Measurements from ENCODE around the gene PDLIM5.
"Not testable (repeated sequence)": the region's sequence is repeated elsewhere in the genome, so short reads cannot be mapped to it uniquely, and the experiment has no call there.

PDLIM5 gene

GRCh38 chr4:94530073-94530472 lies 78.3 kb downstream of the PDLIM5 start:
- no peak for DNase-seq (ENCODE audit: low spot score)

GRCh38 chr4:94531991-94532789 lies 80.4 kb downstream of the PDLIM5 start:
- DNase-seq (ENCODE audit: low spot score), result no peak

GRCh38 chr4:94533405-94534223 lies 81.9 kb downstream of the PDLIM5 start:
- no peak for DNase-seq (ENCODE audit: low spot score)

- DNase-seq (ENCODE audit: low spot score), result no peak
Measured at GRCh38 chr4:94534401-94535312, 82.9 kb downstream of the PDLIM5 start.

- DNase-seq (ENCODE audit: low spot score), result no peak
Measured at GRCh38 chr4:94536049-94536448, 84.3 kb downstream of the PDLIM5 start.

GRCh38 chr4:94536649-94537469 lies 85.1 kb downstream of the PDLIM5 start:
- DNase-seq (ENCODE audit: low spot score), result no peak

GRCh38 chr4:94537921-94538628 lies 86.3 kb downstream of the PDLIM5 start:
- no peak for DNase-seq (ENCODE audit: low spot score)

- no peak for DNase-seq (ENCODE audit: low spot score)
Measured at GRCh38 chr4:94540476-94540875, 88.7 kb downstream of the PDLIM5 start.

GRCh38 chr4:94544811-94545210 lies 93.1 kb downstream of the PDLIM5 start:
- DNase-seq (ENCODE audit: low spot score), result no peak

GRCh38 chr4:94545296-94545695 lies 93.6 kb downstream of the PDLIM5 start:
- DNase-seq (ENCODE audit: low spot score), result no peak

GRCh38 chr4:94546949-94547348 lies 95.2 kb downstream of the PDLIM5 start:
- DNase-seq (ENCODE audit: low spot score), result no peak

- no peak for DNase-seq (ENCODE audit: low spot score)
Measured at GRCh38 chr4:94548571-94548970, 96.8 kb downstream of the PDLIM5 start.

- DNase-seq (ENCODE audit: low spot score), result no peak
Measured at GRCh38 chr4:94550352-94550751, 98.6 kb downstream of the PDLIM5 start.

- no peak for DNase-seq (ENCODE audit: low spot score)
Measured at GRCh38 chr4:94550851-94551250, 99.1 kb downstream of the PDLIM5 start.

GRCh38 chr4:94551643-94552564 lies 100.2 kb downstream of the PDLIM5 start:
- DNase-seq (ENCODE audit: low spot score), result no peak

- not testable (repeated sequence) for DNase-seq (ENCODE audit: low spot score)
Measured at GRCh38 chr4:94556047-94556446, 104.3 kb downstream of the PDLIM5 start.

- not testable (repeated sequence) for DNase-seq (ENCODE audit: low spot score)
Measured at GRCh38 chr4:94557632-94558031, 105.9 kb downstream of the PDLIM5 start.

GRCh38 chr4:94558392-94558904 lies 106.7 kb downstream of the PDLIM5 start:
- no peak for DNase-seq (ENCODE audit: low spot score)

GRCh38 chr4:94559351-94559806 lies 107.6 kb downstream of the PDLIM5 start:
- DNase-seq (ENCODE audit: low spot score), result no peak
